SU-DHL-6 (cell line): ENCODE data around the gene RERGL.

Experiments
- CTCF ChIP-seq: fragments of 200-600 bp; sonication (generic); IDR thresholded peaks from one replicate; pipeline ENCODE4 v1.5.1; 2017; ENCODE audit warnings: antibody characterized with exemption, mild to moderate bottlenecking, low read length, moderate library complexity; ENCODE audit not compliant: insufficient read depth, poor library complexity, severe bottlenecking
- EZH2phosphoT487 ChIP-seq: fragments of 200-600 bp; sonication (generic), shearing (Covaris generic); conservative IDR thresholded peaks from 2 replicates; pipeline ENCODE4 v1.6.1; 2018; ENCODE audit warnings: mild to moderate bottlenecking, antibody characterized with exemption, low read length, moderate library complexity, mixed read lengths

- TF ChIP-seq CTCF (no peak), EZH2phosphoT487 (no peak)
Observed at GRCh38 chr12:18072723-18073122, 17.3 kb downstream of the RERGL start.
